ENCODE measurements around the gene SIM1. TPM values are rescaled to one million over a fixed set of nuclear protein-coding genes. Genes with fewer than 3 reads are reported as not detected.

Gene SIM1
- total RNA-seq, 1 donor from 2014 or later, result not detected

- Histone ChIP-seq H3K27me3 (ENCODE audit: insufficient read depth, low read length) (peaks cover 91% of the 10 kb centered on the region), H3K4me2 (ENCODE audit: low read length) (peak overlapping the region; percentile 74), H3K9ac (ENCODE audit: low read length) (no peak overlapping the region), H4K20me1 (ENCODE audit: insufficient read depth, low read length) (no peaks in the 10 kb centered on the region), H3K9me3 (ENCODE audit: insufficient read depth, low read depth, low read length) (peaks cover 5% of the 10 kb centered on the region), H3K4me1 (ENCODE audit: insufficient read depth, low read length) (no peaks in the 10 kb centered on the region), H3K27ac (ENCODE audit: low read depth, low read length) (no peak overlapping the region), H3K79me2 (ENCODE audit: insufficient read depth, low read length) (no peaks in the 10 kb centered on the region), H2AFZ (ENCODE audit: low read depth, low read length) (no peak overlapping the region), H3K4me3 (ENCODE audit: insufficient read depth, low read depth, low read length) (no peak overlapping the region), H3K36me3 (ENCODE audit: insufficient read depth, low read length) (no peaks in the 10 kb centered on the region)
- FAIRE-seq (no peak), DNase-seq (ENCODE audit: low read depth) (no peak)
- H3K27me3 Mint-ChIP-seq (ENCODE audit: low read depth, unreplicated experiment), result peaks cover 22% of the 10 kb centered on the region
- H3K27ac Mint-ChIP-seq (ENCODE audit: unreplicated experiment), result no peak overlapping the region
- H3K9me3 Mint-ChIP-seq (ENCODE audit: unreplicated experiment), result peaks cover 5% of the 10 kb centered on the region
- H3K36me3 Mint-ChIP-seq (ENCODE audit: low read depth, unreplicated experiment), result no peaks in the 10 kb centered on the region
- H3K4me3 Mint-ChIP-seq (ENCODE audit: unreplicated experiment), result no peak overlapping the region
- peaks cover 3% of the 10 kb centered on the region for H3K4me1 Mint-ChIP-seq (ENCODE audit: low read depth, unreplicated experiment)
- TF ChIP-seq EZH2 (IDR thresholded peaks at IDR 0.05; ENCODE audit: insufficient read depth, low read length), result peak; percentile 67
- no peak for TF ChIP-seq CTCF (IDR thresholded peaks at IDR 0.05; ENCODE audit: insufficient read depth, low read depth, low read length)
These were observed 16.6 kb downstream of the SIM1 start for GRCh38 chr6:100447900-100448748.

DNA sequence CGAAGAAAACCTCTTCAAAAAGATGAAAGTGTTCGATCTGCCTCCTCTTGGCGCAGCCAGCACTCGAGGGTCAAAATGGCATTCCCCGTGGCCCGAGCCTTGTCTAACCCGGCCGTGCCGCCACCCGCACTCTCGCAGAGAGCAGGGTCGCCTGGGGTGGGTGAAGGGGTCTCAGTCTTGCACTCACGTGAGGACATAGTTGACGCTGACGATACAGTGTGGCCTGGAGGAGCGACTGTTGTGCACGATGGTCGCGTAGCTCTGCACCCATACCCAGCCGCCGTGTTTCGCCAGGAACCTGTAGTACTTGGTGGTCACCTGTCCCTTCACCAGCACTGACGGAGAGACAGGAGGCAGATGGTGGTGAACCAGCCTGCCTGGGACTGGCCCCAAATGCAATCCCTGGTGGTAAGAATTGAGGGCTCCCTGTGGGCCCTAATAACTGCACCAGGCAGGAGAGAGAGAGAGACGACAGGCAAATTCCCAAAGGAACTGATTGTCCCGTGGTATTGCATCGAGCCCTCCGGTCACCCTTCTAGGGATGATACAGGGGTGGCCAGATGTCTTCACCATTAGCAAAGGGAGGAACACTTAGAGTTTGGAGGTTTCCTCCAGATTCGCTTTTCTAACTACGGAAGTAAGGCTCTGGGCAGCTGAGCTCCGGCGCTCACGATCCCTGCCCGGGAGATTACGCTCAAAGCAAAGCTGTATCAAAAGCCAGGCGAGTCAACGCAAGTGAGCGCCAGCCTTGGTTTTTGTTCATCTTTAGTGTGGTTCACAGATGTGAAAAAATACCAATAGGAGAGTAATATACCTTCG, 17.4 kb downstream of the SIM1 start:
- H3K4me3 Mint-ChIP-seq (ENCODE audit: unreplicated experiment), result no peak overlapping the region
- no peak overlapping the region for H3K9ac ChIP-seq (ENCODE audit: low read length)
- peaks cover 5% of the 10 kb centered on the region for H3K9me3 ChIP-seq (ENCODE audit: insufficient read depth, low read depth, low read length)
- peak overlapping the region; percentile 26 for H3K4me3 ChIP-seq (ENCODE audit: insufficient read depth, low read depth, low read length)
- DNase-seq (ENCODE audit: low read depth) (no peak), FAIRE-seq (no peak)
- H3K27me3 ChIP-seq (ENCODE audit: insufficient read depth, low read length), result peaks cover 83% of the 10 kb centered on the region
- no peak overlapping the region for H3K27ac ChIP-seq (ENCODE audit: low read depth, low read length)
- peaks cover 3% of the 10 kb centered on the region for H3K4me1 Mint-ChIP-seq (ENCODE audit: low read depth, unreplicated experiment)
- H3K4me2 ChIP-seq (ENCODE audit: low read length), result peak overlapping the region; percentile 74
- H3K36me3 Mint-ChIP-seq (ENCODE audit: low read depth, unreplicated experiment), result no peaks in the 10 kb centered on the region
- no peaks in the 10 kb centered on the region for H3K36me3 ChIP-seq (ENCODE audit: insufficient read depth, low read length)
- no peaks in the 10 kb centered on the region for H3K79me2 ChIP-seq (ENCODE audit: insufficient read depth, low read length)
- no peak for TF ChIP-seq CTCF (IDR thresholded peaks at IDR 0.05; ENCODE audit: insufficient read depth, low read depth, low read length)
- TF ChIP-seq EZH2 (IDR thresholded peaks at IDR 0.05; ENCODE audit: insufficient read depth, low read length), result peak; percentile 53
- H3K27ac Mint-ChIP-seq (ENCODE audit: unreplicated experiment), result no peak overlapping the region
- H2AFZ ChIP-seq (ENCODE audit: low read depth, low read length), result no peak overlapping the region
- peaks cover 5% of the 10 kb centered on the region for H3K9me3 Mint-ChIP-seq (ENCODE audit: unreplicated experiment)
- peaks cover 22% of the 10 kb centered on the region for H3K27me3 Mint-ChIP-seq (ENCODE audit: low read depth, unreplicated experiment)
- H3K4me1 ChIP-seq (ENCODE audit: insufficient read depth, low read length), result no peaks in the 10 kb centered on the region
- no peaks in the 10 kb centered on the region for H4K20me1 ChIP-seq (ENCODE audit: insufficient read depth, low read length)

Data from astrocyte (in vitro differentiated cells and primary cell).